Stomach (tissue), 4 donors: ENCODE results near the gene SCN10A.

ENCODE experiments used
- CTCF ChIP-seq, 7 experiments: fragments of 450-650 bp in 4 of 7; fragments of 200-600 bp in 3 of 7; sonication (generic) in 3 of 7; IDR thresholded peaks; one replicate each; pipeline ENCODE4 v1.5.1; 2016 to 2019; ENCODE audit warnings: antibody characterized with exemption in 7 of 7, control low read depth in 2 of 7, mild to moderate bottlenecking in 1 of 7
- EP300 ChIP-seq: sonication (generic); formaldehyde crosslinking; IDR thresholded peaks from one replicate; pipeline ENCODE4 v1.6.1; 2017; ENCODE audit warnings: antibody characterized with exemption
- POLR2A ChIP-seq, 4 donors: fragments of 450-650 bp; IDR thresholded peaks; one replicate each; pipeline ENCODE4 v1.6.1; 2016; ENCODE audit warnings: antibody characterized with exemption in 4 of 4, control low read depth in 2 of 4, mild to moderate bottlenecking in 1 of 4, moderate library complexity in 1 of 4
- POLR2AphosphoS5 ChIP-seq, 3 donors: sonication (generic); formaldehyde crosslinking; IDR thresholded peaks; one replicate each; pipeline ENCODE4 v1.6.1; 2016; ENCODE audit warnings: antibody characterized with exemption in 3 of 3

GRCh38 chr3:38805004-38805403 is 11.0 kb downstream of the SCN10A start:
- TF ChIP-seq CTCF (IDR thresholded peaks at IDR 0.05) (no peak), EP300 (no peak), POLR2A (IDR thresholded peaks at IDR 0.05) (no peak), POLR2AphosphoS5 (IDR thresholded peaks at IDR 0.05) (no peak)
